ENCODE results near the gene CD47.

CD47 gene

DNA sequence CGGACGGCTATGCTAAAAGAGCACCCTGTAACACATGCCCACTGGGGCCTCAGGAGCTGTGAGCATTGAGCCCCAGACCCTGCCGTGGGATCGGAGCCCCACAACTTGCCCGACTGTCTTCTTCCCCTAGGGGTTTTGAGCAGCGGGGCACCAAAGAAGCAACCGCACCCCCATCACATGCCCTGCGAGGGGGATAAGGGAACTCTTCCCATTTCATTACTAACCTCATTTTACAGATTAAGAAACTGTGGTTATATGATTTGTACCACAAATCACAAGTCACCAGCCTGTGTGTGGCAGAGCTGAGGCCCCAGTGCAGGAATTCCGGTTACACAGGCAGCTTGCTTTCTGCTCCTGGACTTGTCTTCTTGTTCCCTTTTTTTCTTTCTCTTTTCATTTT is 86.2 kb downstream of the CD47 start:
- Histone ChIP-seq H3K4me3 (ENCODE audit: low read depth, low read length) (no peak overlapping the region), H3K9ac (ENCODE audit: low read depth, low read length) (no peak overlapping the region), H3K9me3 (ENCODE audit: control insufficient read depth, insufficient read depth, low read length) (no peaks in the 10 kb centered on the region), H3K4me1 (ENCODE audit: control insufficient read depth, insufficient read depth, low read length) (no peaks in the 10 kb centered on the region), H3K36me3 (ENCODE audit: control insufficient read depth, insufficient read depth, low read length) (no peaks in the 10 kb centered on the region), H3K27me3 (ENCODE audit: control insufficient read depth, insufficient read depth, low read length) (no peaks in the 10 kb centered on the region)

DNA sequence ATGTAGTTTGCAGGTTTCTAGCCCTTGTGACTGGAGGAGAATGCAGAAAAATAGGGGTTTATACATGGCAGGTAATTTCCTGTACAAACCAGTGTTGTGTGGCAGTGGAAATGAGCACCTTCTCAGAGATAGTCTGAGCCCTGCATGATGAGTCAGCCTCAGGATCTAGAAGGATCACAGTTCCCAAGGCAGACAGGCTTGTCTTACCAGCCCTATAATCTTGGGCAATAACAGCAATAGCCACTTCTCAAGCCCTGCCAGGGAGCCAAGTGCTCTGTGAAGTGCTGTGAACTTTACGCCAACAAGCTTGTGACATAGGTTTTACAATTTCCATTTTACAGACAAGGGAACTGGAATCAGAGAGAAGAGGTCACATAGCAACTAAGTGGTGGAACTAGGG is 89.4 kb downstream of the CD47 start:
- Histone ChIP-seq H3K4me3 (ENCODE audit: low read depth, low read length) (no peak overlapping the region), H3K9me3 (ENCODE audit: control insufficient read depth, insufficient read depth, low read length) (no peaks in the 10 kb centered on the region), H3K27me3 (ENCODE audit: control insufficient read depth, insufficient read depth, low read length) (no peaks in the 10 kb centered on the region), H3K36me3 (ENCODE audit: control insufficient read depth, insufficient read depth, low read length) (no peaks in the 10 kb centered on the region), H3K4me1 (ENCODE audit: control insufficient read depth, insufficient read depth, low read length) (peaks cover 9% of the 10 kb centered on the region), H3K9ac (ENCODE audit: low read depth, low read length) (no peak overlapping the region)

DNA sequence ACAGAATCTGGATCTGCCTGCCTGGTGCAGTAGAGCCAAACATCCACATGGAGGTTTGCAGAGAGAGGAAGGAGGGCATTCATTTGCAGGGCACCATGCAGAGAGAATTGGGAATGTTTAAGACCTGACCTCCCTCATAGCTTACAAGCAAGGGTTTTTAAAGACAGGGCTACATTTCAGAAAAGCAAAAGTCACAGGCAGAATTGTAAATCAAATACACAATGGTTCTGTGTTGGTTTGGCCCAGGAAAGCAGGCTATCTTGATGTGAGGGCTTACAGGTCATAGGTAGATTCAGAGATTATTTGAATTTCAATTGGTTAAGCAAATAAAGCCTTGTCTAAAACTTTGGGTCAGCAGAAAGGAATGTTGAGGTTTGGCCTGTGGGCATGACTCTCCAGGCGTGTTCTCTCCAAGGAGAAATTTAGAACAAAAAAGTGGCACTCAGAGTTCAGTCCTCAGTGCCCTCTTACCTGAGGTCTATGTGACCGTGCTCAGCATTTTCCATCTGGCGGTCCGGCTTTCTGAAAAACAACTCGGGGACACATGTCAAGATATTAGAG is 91.5 kb downstream of the CD47 start:
- no peak overlapping the region for H3K9ac ChIP-seq (ENCODE audit: low read depth, low read length)
- no peak overlapping the region for H3K4me3 ChIP-seq (ENCODE audit: low read depth, low read length)
- peaks cover 9% of the 10 kb centered on the region for H3K4me1 ChIP-seq (ENCODE audit: control insufficient read depth, insufficient read depth, low read length)
- no peaks in the 10 kb centered on the region for H3K36me3 ChIP-seq (ENCODE audit: control insufficient read depth, insufficient read depth, low read length)
- H3K27me3 ChIP-seq (ENCODE audit: control insufficient read depth, insufficient read depth, low read length) = no peaks in the 10 kb centered on the region
- no peaks in the 10 kb centered on the region for H3K9me3 ChIP-seq (ENCODE audit: control insufficient read depth, insufficient read depth, low read length)

DNA sequence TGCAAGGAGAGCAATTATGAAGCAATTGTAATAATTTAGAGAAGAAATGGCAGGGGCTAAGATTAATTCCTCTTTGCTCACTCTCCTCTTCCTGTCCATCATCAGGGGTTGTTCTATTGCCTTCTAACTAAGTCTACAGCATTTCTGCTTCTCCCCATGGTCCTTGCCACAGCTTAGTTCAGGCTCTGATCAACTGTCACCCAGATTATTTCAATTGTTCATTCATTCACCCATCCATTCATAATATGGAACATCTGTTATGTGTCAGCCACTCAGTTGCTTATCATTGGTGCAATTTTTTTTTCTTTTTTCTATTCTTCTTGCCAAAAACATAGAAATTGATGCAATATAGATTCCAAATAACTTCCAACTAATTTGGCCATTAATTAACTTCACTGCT is 93.2 kb downstream of the CD47 start:
- no peaks in the 10 kb centered on the region for H3K9me3 ChIP-seq (ENCODE audit: control insufficient read depth, insufficient read depth, low read length)
- H3K9ac ChIP-seq (ENCODE audit: low read depth, low read length) = no peak overlapping the region
- H3K4me1 ChIP-seq (ENCODE audit: control insufficient read depth, insufficient read depth, low read length) = peaks cover 9% of the 10 kb centered on the region
- H3K4me3 ChIP-seq (ENCODE audit: low read depth, low read length) = no peak overlapping the region
- H3K27me3 ChIP-seq (ENCODE audit: control insufficient read depth, insufficient read depth, low read length) = no peaks in the 10 kb centered on the region
- no peaks in the 10 kb centered on the region for H3K36me3 ChIP-seq (ENCODE audit: control insufficient read depth, insufficient read depth, low read length)

DNA sequence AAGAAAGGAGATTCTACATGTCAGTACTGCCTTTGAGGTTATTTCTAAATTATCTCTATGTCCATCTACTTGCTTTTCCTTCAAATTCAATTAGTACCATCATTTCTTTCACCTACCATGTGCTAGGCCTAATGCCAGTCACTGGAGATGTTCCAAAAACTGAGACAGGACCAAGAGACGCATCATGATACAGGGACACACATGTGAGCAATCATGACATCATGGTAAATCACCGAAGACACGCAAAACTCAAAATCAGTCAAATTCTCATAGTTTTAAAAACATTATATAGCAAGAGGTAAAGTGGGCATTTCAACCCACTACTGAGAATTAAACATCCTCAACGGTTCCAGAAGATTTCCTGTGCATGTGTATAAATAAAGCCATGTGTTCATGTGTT is 95.0 kb downstream of the CD47 start:
- no peaks in the 10 kb centered on the region for H3K36me3 ChIP-seq (ENCODE audit: control insufficient read depth, insufficient read depth, low read length)
- H3K4me3 ChIP-seq (ENCODE audit: low read depth, low read length) = no peak overlapping the region
- no peaks in the 10 kb centered on the region for H3K9me3 ChIP-seq (ENCODE audit: control insufficient read depth, insufficient read depth, low read length)
- no peak overlapping the region for H3K9ac ChIP-seq (ENCODE audit: low read depth, low read length)
- H3K4me1 ChIP-seq (ENCODE audit: control insufficient read depth, insufficient read depth, low read length) = peaks cover 9% of the 10 kb centered on the region
- no peaks in the 10 kb centered on the region for H3K27me3 ChIP-seq (ENCODE audit: control insufficient read depth, insufficient read depth, low read length)

DNA sequence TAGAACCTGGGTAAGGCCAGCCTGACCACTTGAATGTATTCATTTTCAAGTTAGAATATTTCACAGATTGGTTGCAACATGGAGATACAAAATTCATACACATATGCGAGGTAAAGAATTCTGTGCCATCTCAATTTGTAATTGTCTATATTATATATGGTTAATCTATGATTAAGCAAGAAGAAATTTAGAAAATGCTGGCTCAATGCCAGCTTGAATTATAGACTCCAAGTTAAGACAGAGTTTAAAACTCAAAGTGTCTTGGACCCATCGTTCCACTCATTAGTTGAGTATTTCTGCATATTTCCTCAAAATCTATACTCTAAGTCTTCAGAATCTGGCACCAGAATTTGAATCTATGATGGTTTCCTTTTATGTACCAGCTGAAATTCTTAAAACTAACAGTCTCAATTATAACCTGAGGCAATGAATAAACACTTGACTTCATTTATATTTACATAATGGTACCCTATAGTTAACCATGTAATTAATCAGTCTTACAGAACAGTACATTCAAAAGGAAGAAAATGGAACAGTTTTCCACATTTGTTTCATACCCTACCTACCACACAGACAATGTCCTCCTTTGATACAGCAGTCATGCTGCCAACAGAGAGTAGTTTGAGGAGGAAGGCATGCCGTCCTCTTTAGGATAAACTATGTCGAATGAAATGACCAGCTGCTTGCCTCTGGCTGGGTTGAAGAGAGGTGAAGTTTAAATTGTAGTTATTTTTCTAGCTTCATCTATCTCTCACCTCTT is 95.7 kb downstream of the CD47 start:
- no peak overlapping the region for H3K4me3 ChIP-seq (ENCODE audit: low read depth, low read length)
- H3K36me3 ChIP-seq (ENCODE audit: control insufficient read depth, insufficient read depth, low read length) = no peaks in the 10 kb centered on the region
- H3K9me3 ChIP-seq (ENCODE audit: control insufficient read depth, insufficient read depth, low read length) = no peaks in the 10 kb centered on the region
- no peaks in the 10 kb centered on the region for H3K27me3 ChIP-seq (ENCODE audit: control insufficient read depth, insufficient read depth, low read length)
- H3K9ac ChIP-seq (ENCODE audit: low read depth, low read length) = no peak overlapping the region
- peaks cover 9% of the 10 kb centered on the region for H3K4me1 ChIP-seq (ENCODE audit: control insufficient read depth, insufficient read depth, low read length)

DNA sequence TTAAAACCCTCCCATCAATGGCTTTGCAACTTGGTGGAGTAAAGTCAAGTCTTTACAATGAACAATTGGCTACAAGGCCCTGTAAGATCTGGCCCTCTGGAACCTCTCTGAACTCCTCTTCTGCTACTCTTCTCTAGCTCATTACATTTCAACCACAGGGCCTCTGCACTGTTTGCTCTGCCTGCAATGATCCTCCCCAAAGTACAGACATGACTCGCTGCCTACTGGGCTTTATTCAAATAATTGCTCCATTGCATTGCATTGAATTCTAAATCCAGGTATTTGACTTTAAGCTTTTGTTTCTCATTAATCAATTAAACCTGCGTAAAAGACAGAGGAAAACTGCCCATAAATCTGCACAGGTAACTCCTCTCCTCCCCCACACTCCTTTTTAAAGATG is 96.7 kb downstream of the CD47 start:
- Histone ChIP-seq H3K27me3 (ENCODE audit: control insufficient read depth, insufficient read depth, low read length) (no peaks in the 10 kb centered on the region), H3K36me3 (ENCODE audit: control insufficient read depth, insufficient read depth, low read length) (no peaks in the 10 kb centered on the region), H3K4me1 (ENCODE audit: control insufficient read depth, insufficient read depth, low read length) (peaks cover 5% of the 10 kb centered on the region), H3K9ac (ENCODE audit: low read depth, low read length) (no peak overlapping the region), H3K4me3 (ENCODE audit: low read depth, low read length) (no peak overlapping the region), H3K9me3 (ENCODE audit: control insufficient read depth, insufficient read depth, low read length) (no peaks in the 10 kb centered on the region)

DNA sequence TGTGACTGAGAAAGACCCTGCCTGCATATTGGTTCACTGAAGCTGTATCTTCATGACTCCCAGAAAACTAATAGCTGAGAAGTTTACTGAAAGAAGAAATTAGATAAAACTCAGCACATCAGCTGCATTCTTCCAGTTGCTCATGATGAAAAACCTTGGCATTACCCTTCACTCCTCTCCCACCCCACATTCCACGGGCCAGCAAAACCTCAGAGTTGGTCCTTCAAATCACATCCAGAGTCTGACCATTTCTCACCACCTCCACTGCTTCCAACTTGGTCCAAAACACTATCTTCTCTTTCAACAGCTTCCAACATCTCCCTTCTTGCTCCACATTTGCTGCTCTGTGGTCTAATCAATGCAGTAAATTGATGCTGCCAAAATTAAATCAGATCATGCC is 97.1 kb downstream of the CD47 start:
- H3K4me1 ChIP-seq (ENCODE audit: control insufficient read depth, insufficient read depth, low read length) = peaks cover 2% of the 10 kb centered on the region
- H3K9ac ChIP-seq (ENCODE audit: low read depth, low read length) = no peak overlapping the region
- no peaks in the 10 kb centered on the region for H3K27me3 ChIP-seq (ENCODE audit: control insufficient read depth, insufficient read depth, low read length)
- H3K4me3 ChIP-seq (ENCODE audit: low read depth, low read length) = no peak overlapping the region
- H3K36me3 ChIP-seq (ENCODE audit: control insufficient read depth, insufficient read depth, low read length) = no peaks in the 10 kb centered on the region
- H3K9me3 ChIP-seq (ENCODE audit: control insufficient read depth, insufficient read depth, low read length) = no peaks in the 10 kb centered on the region
